HG02759 (cell line): ENCODE measurements around the gene NTN1.

Experiments
- ATAC-seq: cut with Tn5 transposase; IDR thresholded peaks from one replicate; pipeline ENCODE4 v1.9.1; 2021; ENCODE audit warnings: mild to moderate bottlenecking, moderate library complexity; ENCODE audit not compliant: unreplicated experiment

NTN1 gene

DNA sequence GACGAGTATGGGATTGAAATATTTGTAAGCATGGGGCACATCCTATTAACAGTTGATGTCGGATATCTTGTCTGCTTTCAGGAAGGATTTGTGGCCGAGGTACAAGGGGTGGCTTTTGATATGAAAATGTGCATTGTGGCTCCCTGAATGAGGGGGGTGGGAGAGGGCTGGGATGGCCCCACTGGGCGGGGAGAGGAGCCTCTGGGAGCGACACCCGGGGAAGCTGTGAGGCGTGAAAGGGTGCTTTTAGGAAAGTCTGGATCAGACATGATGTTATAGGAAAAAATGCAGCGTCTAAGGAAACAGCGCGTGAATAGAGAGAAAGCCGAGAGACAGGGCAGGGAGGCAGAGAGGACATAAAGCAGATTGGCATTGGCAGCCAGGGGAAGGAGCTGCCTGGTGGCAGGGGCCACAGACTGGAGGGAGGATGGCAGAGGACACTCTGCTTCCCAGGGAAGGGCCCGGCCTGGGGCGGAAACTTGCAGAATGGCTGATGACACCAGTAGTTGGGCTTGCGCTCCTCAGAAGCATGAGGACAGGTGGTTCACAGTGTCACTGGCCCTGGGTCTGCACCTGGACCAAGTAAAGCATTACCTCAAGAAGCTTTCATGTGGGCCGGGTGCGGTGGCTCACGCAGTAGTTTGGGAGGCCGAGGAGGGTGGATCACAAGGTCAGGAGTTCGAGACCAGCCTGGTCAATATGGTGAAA lies 95.7 kb downstream of the NTN1 start:
- no peak for ATAC-seq

DNA sequence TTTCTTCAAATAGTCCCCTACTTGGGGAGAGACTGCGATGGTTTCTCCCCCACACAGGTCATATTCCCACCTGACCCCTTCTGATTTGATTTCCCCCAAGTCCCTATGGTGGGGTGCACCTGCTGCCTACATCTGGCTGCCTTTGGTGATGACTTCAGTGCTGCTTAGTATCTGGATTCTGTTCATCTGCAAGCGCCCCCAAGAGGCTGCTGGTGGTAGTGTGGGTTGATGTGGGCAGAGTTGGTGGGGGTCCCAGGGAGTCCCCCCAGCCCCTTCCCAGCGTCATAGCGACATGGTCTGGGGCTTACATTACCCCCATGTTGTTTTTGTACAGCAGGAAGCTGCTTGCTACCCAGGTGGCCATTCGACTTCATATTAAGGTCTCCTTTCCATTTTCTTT lies 99.2 kb downstream of the NTN1 start:
- ATAC-seq = no peak

DNA sequence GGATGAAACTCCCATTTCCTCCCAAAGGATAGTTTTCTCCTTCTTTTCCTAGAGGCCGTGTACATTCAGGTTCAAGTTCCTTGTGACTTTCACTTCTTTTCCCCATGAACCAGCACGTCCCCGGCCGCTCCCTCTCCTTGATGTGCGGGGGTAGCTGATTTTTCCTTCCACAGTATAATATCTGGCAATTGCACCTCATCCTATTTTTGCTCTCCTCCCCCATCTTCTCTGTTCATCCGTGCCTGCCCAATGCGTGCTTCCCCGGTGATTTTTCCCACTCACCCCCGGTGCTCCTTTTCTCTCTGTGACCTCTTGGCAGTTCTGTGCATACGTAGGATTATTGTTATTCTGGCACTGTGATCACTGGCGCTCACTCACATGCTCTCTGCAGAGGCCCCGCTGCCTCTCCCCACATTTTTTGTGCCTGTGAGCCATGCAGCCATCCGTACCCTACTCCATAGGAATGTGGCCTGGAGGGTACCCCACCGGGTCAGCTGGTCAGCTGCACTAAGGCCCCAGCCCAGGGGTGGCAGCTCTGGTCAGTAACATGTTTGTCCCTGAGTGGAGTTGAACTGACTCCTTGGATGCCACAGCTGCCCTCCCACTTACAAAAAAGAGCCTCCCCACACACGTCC lies 100.0 kb downstream of the NTN1 start:
- no peak for ATAC-seq

DNA sequence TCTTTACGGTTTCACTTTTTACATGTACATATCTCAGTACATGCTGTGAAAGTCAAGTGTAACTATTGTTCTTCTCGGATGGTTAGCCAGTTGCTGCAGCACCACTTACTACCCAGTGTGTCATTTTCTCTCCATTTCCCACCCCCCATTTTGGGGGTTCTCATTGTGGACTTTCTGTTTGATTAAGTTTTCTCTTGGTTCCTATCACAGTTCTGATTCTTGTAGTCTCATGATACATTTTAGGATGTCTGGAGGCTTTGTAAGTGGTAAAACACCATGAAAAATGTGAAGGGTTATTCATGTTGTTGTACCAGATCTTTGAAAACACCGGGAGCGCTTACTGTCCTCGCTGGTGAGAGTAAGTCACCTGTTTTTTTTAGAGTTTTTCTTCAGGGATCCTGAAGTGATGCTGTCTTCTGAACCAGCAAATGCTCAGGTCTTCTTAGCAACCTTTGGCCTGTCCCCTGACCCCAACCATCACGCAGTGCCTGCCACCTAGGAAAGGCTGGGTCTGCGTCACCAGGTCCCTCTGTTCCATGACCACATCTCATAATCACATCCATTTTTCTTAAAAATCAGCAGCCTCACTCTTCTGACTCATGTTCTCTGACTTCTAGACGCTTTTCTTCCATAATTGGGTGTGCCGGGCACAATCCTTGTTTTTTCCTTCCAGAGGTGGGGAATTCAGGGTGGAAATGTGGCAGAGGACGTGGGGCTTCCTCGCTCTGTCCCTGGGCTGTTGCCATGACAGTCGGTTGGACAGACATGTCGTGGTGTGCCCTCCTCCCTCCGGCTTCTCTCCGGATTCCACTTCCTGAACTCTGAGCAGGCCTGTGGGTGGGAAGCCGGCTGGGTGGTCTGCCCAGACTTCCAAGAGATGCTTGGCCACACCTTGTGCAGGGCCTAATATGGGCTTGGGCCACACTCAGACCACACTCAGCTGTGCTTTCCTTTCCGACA lies 102.6 kb downstream of the NTN1 start:
- no peak for ATAC-seq

DNA sequence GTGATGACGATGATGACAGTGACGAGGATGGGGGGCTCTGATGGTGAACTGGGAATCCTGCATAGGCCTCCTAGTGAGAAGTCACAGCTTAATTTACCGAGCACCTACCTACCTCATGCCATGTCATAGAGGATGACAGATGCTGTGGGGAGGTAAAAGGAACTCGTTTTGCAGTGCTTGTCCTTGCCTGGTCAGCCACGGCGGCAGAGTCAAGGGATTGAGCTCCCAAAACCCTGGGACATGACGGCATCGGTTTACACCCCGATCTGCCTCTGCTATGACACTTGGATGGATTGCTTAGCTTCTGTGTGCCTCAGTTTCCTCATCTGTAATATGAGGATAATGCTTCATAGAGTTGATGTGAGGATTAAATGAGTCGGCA lies 103.2 kb downstream of the NTN1 start:
- ATAC-seq = no peak

DNA sequence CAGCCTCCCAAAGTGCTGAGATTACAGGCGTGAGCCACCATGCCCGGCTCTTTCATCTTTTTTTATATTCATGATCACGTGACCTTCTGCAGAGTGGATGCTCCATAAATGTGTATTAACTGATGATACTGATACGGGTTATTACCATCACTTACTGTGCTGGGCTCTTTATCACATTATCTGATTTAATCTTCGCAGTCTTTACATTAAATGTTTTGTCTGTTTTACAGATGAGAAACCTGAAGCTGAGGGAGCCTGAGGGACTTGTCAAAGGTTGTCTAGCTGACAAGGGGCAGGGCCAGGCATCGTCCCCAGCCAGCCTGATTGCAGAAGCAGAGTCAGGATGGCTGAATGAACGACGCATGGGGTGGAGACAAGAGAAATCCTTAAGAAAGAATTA lies 104.4 kb downstream of the NTN1 start:
- no peak for ATAC-seq

DNA sequence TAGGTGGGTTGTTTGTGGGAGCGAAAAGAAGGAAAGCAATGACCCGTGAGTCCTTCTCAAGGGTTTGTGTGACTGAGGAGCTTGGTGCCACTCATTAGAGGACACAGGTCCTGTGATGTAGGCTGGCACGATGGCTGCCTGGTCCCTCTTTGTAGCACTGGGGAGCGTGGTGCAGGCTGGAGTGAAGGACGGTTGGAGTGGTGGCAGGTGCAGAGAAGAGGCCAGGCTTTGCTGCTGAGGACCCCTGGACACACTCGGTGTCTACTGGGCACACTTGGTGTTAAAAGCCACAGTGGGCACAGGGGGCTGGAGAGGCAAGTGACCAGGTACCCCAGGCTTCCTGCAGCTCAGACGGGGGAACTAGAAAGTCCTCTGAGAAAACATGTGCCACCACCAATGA lies 106.0 kb downstream of the NTN1 start:
- ATAC-seq = no peak

DNA sequence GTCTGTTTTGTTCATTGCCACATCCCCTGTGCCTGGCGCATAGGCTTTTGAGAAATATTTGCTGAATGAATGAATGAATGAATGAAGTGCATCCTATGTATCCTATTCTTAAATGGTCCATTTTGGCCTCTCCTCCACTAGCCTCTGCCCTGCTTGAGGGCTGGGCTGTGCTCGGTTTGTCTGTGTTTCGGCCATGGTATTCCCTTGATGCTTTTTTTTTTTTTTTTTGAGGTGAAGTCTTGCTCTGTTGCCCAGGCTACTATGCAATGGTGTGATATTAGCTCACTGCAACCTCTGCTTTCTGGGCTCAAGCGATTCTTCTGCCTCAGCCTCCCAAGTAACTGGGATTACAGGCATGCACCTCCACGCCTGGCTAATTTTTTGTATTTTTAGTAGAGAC lies 110.1 kb downstream of the NTN1 start:
- no peak for ATAC-seq

DNA sequence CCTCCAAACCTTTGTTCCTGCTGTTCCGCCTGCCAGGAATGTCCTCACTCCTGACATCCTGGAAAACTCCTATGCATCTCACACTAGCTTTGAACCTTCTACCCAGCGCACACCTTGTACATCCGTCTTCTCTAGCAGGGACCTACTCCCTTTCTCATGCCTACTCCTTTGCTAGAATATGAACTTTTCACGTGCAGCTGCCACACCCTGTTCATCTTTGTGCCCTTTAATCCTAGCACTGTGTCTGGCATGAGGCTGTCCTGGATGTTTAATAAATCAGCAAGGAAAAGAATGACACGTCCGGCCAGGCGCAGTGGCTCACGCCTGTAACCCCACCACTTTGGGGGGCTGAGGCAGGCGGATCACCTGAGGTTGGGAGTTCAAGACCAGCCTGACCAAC lies 111.0 kb downstream of the NTN1 start:
- ATAC-seq = no peak

DNA sequence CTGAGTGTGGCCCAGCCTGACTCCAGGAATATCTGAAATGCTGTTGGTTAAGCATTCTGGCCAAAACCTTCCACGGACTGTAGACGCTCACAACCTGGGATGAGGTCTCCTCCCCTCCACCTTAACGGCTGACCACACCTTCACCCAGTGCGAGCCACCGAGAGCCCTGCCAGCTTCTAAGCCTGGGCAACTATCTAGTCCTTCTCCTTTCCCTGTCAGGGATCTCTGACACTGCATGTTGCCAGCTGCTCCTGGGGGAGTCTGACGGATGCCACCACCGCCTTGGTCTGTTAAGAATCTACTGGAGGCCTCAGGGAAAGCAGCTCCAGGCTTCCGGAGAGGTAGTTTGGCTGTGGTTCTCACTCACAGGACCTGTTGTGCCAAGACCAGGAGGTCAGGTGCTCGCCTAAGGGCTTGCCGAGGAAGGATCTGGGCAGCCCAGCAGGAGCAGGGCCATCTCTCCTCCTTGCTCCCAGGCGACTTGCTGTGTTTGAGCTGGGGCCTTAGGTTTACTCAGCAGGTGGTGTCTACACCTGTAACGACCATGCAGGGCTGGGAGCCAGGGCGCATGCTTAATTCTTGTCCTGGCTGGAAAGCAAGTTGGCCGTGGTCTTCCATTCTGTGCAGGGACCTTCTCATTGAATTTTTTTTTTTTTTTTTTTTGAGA lies 111.8 kb downstream of the NTN1 start:
- no peak for ATAC-seq

DNA sequence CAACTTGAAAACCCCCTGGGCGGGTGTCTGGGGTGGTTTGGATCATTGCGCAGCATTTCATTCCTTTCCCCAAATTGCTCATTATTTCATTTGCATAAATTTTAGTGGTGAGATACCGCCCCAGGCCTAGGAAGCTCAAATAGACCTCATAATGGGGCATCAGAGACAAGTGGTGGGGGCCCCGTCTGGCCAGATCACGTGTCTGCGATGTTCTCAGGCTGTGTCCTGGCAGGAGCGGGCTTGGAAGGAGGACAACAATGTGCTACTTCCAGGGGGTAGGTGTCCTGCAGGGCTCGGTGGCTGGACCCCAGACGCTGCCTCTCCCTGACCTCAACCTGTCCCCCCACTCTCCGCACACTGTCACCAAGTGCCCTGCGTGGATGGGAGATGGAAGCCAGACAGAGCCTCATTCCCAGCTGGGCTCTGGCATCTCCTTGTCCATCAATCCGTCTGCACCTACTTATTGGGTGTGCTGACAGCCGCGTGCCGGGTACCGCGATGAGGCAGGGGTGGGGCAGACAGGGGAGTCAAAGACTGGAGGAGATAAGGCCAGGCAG lies 116.9 kb downstream of the NTN1 start:
- ATAC-seq = no peak

DNA sequence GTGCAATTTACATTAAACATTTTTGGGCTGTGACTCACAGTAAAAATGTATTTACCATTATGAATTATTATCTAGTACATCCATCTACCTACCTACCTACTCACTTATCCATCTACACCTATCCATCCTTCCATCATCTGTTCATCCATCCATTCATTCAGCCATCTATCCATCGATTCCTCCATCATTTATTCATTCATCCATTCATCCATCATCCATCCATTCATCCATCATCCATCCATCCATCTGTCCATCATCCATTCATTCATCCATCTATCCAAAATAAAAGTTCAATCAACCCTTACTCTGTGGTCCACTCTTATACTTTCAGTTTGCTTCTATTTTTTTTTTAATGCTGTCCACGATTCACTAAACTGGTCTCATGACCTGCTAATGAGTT lies 118.4 kb downstream of the NTN1 start:
- ATAC-seq = no peak

DNA sequence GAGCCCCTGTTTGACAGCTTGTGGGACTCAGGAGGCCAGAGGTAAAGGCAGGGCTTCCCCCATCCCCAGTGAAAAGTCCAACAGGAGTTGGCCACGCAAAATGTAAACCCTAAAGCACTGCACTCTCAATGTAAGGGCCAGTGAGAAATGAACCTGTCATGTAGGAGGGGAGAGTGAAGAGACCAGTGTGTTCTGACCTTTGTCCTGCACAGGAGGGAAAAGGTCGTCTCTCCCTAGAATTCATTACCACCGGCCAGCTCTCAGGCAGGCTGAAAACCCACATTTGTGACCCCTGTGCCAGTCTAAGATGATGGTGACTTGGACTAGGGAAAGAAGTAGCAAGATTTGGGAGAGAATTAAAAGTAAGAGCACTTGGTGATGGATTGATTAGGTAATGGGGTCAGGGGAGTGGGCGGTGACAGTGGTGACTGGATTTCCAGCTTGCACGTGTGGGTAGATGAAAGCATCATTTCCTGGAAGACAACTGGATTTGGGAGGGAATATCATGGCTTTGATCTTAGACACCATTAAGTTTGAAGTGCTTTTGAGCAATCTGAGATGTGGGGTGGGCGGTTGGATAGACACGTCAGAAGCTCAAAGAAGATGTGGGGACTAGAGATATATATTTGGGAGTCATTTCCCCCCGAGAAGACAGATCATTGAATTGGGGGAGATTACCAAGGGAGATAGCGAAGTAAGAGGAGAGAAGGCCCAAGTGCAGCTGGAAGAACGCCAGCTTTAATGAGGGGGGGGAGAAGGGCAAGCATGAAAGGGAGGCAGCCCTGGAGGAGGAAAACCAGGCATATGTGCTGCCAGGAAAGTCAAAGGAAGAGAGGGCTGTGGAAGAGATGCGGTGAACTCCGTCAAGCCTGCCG lies 119.5 kb downstream of the NTN1 start:
- ATAC-seq = no peak

DNA sequence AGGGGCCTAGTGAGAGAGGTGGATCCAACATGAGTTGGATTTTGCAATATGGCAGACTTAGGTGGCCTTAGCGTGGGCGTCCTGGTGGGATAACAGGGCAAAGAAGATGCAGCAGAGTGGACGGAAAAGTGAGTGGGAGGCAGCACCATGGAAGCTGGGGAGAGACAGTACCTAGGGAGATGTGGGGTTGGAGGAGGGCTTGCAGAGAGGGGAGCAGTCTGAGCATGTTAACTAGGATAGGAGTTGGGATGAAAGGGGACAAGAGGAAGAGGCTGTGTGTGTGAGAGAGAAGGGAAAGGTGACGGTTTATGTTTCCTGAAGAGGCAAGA lies 120.1 kb downstream of the NTN1 start:
- ATAC-seq = no peak

DNA sequence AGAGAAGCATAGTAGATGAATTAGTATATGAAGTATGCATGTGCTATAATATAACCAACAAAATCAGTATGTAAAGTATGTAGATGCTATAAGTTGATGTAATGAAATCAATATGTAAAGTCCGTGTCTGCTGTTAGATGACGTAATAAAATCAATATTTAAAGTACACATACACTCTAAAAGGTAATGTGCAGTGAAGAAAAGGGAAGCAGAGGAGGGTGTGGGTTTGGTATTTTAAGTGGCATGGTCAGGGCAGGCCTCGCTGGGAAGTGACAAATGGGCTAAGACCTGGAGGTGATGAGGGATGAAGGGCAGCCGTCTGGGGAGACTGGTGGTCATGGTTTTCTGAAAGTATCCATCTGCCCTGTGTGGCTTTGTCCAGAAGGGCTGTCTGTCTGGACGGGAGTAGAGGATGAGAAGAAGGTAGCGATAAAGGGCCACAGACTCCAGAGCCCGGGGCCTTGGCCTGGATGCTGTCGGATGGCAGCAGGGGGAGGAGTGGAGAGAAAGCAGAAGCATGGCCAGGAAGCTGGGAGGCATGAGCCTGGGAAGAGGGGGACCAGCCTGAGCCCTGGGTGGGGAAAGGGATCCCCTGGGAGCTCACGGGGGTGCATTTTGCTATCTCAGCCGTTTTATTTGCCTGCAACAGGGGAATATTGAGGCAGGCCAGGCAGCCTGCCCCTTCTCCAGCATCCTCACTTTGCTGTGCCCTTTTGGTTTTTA lies 121.6 kb downstream of the NTN1 start:
- no peak for ATAC-seq

DNA sequence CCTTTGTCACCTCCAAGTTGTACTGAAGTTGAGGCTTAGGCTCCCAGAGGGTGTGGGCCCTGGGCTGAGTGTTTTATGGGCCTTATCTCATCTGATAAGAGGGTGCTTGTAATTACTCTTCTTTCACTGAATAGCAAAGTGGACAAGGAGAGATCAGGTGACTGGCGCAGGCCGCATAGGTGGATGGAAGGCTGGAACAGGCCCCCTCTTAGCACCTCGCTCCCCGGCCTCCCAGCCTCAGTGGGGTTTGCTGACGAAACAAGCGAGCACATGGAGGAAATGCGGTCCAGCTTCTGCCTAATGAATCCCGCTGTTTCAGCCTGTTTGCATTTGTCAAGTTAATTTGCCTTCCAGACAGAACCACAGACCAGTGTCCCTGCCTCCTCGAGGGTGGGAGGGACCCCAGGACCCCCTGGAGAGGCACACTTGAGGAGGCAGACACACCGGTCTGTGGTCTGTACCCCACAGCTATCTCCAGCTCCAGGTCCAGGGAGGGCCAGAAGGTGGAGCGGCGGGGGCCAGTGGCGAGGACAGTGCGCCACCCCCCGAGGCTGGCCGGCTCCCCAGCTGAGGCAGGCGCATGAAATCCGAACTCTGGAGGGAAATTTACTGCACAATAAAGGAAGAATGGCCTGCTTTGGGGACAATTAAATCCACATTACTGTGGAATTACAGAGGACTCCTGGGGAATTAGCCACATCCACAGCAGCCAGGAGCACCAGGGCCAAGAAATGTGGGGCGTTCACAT lies 123.4 kb downstream of the NTN1 start:
- no peak for ATAC-seq

DNA sequence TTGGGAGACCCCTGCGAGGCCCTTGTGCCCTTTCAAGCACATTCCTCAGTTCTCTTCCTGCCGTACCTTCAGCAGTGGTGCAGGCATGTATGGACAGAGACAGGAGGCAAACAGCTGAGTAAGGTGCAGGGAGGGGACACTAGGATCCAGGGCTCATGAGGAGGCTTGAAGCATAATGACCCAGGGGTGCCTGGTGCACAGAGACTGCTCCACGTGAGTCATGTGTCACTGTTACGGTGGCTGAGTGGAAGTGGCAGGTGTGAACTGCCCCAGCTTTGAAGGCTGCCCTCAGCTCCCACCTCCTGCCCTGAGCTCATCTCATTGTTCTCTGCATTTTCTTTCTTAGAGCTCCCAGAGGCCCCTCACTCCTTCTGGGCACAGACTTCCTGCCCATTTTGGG lies 124.8 kb downstream of the NTN1 start:
- ATAC-seq = no peak

DNA sequence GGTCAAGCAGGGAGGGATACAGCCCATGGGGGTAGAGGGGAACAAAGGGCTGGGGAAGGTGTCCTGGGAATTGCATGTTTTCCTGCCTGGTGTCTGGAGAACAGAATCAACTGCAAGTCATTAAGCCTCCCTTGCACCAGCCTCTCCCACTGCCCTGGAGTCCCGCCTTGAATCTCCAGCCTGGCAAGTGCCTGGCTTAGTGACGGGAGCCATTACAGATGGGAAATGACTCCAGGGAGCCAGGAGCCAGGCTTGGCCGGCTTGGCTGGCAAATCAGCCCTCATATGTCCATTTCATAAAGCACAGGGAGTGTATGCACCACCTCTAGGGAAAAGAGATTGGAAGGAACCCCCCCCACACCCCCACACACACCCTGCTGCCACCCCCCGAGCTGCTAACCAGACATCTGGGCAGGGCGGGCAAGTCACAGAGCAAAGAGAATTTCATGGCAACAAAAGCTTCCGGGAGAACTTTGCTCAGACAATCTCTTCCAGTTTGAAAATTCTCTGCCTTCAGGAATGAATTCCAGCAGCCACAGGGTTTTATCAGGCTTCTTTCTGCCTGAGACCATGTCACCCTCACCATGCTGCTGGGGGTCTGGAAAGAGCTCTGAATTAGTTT lies 127.7 kb downstream of the NTN1 start:
- no peak for ATAC-seq
